HG03135 (cell line): ENCODE data around the gene EXT2.

Experiments
- ATAC-seq: cut with Tn5 transposase; IDR thresholded peaks from one replicate; pipeline ENCODE4 v1.9.1; 2021; ENCODE audit warnings: mild to moderate bottlenecking, moderate library complexity; ENCODE audit not compliant: unreplicated experiment

Gene EXT2

DNA sequence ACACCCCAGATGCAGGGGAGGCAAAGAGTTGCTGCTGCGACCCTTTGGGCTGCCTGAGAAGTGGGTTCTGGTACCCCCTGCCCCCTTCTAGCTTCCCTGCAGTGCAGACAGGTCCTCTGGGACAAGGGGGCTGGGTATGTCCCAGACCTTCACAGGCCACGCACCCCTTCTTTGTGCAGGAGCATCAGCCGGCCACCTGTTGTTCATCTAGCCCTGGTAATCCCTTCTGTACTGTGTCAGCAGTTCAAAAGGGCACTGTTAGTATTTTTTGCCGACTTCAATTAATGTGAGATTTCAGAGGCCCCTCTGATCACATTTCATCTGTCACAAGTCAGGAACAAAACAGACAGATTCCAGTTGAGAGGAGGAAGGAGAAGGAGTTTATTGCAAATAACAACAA lies 164.6 kb downstream of the EXT2 start:
- ATAC-seq, result no peak

DNA sequence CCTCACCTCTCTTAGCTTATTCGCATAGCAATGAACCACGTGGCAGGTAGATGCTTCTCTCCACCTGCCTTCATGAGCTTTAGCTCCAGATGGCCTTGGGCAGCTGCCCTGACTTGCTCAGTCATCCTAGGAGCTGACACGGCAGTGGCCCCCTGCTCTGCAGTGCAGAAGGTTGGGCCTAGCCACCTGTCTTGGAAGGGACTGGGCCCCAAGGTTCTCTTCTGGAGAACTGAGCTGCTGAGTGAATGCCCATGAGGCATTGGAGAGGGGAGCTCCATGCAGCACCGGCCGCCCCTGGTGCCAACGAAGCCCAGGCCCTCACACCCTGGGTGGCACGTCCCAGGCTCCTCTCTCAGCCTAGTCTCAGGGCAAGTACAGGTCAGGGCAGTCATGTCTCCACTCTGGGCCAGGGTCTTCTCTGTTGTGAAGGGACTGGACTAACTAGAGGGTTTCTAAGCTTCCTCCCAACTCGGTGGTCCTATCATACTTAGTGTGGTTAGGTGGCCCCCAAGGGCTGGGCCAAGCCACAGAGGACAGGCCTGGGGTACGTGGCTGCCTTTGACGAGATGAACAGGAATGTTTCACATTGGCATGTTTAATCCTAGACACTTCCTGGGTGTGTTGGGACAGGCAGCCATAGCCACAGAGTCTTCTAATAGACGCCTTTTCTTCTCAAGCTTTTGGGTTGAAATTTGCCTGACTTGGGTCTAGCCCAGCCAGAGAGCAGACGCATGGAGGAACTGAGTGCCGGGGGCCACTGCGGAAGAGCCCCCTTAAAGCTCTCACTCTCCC lies 166.5 kb downstream of the EXT2 start:
- ATAC-seq, result no peak

DNA sequence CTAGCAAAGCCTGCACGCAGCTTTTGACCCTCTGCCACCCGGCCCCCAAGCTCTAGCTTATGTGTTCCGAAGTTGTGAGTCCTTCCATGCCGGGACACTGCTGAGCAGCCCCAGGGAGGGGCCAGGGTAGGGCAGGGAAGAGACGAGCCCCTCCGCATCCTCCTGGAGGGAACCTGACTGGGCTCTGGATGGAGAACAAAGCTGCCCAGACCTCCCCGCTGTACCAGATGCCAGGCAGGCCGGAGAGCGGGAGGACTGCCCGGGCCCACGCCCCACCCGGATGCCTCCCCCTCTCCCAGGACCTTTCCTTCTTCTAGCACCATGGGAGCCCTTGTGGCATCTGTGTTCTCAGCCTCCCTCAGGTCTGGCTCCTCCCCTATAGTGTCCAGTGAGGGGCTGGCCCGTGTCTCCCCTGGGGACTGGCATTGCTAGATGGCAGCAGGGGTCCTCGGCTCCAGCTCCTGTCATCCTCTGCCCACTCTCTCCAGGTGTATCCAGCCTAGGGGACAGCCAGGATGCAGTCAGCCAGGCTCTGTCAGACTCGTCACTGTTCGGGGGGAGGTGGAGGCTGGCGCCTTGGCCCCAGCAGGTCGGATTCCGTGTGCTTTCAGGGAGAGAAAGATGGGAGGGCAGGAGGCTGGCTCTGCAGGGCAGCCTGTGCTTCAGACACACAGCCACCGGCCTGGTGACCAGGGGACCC lies 168.4 kb downstream of the EXT2 start:
- ATAC-seq, result no peak

DNA sequence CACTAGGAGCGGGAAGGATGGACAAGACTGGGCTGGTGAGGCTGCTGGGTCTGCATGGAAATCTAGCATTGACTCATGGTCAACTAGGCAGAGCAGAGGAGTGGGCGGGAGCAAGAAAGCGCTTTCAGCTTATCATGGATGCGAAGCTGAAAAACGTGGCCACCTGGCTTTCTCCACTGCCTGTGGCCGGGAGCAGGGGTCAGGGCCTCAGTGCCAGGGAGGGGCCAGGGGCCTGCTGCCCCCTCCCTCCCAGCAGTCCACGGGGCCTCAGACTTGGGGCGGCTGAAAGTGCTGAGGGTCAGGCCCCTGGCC lies 168.9 kb downstream of the EXT2 start:
- ATAC-seq, result no peak

DNA sequence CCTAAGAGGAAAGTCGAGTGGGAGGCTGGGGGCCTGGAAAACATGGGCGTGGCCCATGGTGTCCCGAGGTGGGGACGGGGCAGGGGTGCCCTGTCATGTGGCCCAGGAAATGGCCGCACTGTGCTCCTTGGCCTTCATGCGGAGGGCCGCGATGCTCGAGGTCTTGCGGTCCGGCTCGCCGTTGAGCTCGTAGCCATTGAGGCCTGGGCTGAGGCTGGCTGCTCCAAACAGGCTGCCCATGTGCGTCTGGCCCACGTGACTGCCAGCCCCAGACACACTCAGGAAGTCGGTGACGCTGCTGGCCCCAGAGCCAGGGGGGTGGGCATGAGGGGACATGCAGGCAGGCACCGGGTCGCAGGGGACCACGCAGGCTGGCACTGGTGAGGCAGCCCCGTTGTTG lies 169.3 kb downstream of the EXT2 start:
- ATAC-seq, result no peak

DNA sequence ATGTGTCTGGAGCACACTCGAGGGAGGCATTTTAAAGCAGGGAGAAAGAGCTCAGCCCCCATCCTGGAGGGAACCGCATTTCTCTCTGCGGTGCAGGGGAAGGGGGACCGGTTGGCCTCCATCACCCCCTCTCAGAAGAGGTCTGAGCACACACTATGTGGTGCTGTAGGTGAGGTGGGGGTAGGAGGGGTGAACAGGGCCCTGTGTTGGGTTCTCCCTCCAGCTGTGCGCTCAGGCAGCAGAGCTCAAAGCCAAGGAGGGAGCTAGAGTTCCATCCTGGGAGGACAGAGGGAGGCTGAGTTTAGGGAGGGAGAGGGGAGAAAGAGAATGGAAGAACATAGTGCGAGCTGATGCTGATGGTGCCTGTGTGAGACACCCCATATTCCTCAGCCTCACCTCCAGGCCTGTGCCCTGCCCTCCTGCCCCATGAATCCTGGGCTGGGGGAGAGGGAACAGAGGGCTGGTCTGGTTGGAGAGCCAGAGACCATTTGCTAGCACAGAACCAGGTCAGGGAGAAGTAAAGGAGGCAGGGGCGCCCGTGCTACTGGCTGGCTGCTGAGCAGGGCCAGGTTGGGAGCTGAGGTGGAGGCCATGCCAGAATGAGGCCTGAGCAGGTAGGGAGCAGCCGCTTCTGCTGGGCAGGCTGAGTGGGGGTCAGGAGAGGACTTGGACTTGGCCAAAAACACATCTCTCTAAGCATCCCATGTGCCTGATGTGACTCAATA lies 170.7 kb downstream of the EXT2 start:
- ATAC-seq, result no peak

DNA sequence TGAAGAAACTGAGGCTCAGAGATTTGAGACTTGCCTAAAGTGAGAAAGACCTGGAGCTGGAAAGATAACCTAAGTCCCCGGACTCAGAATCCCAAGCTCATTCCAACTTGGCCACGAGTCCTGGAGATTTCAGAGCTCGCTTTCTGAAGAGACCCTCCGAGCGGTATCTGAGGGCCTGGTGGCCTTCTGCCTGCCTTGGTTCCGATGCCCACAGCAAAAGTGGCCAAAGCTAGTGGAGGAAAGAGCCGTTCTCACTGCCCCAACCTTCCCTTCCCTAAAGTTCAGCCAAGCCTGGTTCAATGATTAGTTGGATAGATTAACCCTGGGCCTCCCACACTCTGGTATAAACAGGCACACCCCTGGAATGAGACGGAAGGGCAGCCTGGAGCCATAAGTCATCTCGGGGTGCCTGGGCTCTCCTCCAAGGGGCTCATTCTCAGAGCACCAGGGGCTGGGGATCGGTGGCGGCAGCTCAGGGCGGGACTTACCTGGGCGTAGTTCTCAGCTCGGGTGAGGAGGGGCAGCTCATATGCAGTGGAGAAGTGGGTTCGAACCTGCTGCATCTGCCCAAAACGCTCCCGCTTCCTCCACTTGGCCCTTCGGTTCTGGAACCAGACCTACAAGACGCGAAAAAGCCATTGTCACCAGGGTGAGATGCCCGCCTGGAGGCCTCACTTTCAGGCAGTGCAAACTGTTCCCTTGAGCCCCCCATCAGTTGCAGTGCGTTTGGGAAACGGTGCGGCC lies 171.7 kb downstream of the EXT2 start:
- ATAC-seq, result no peak

DNA sequence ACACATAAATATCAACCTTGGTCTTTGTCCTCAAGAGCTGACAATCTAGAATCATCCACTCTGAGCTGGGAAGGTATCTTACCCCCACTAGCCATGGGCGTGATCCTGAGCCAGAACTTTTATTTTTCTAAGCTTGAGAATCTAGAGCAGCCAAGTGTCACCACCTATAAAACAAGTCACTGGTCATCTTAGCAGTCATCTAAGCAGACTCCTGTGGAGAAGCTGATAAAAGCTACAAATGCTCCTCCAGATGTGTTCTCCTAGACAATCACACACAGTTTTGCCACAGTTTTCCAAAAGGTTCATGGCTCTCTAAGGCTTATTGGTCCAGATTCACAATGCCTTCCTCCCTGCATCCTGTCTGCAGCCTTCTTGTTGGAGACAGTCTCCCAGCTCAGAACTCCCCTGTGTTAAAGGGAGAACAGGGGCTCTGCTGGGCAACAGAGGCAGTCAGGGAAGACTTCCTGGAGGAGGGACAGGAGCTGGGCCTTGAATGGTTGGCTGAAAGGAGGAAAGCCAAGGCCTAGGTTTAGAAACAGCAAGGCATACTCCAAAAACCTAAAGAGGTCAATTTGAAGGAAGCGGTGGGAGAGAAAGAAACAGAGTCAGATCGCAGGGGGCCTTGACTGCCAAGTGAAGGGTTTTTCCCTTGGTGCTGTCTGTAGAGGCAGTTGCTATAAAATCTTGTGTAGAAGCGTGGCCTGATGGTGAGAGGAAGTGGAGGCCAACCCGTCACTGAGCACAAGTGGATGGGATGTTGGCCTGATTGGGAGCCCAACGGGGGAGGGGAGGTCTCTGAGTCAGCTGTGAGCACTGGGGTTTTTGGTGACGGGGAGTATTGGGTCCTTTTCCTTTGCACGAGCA lies 172.5 kb downstream of the EXT2 start:
- ATAC-seq, result no peak

DNA sequence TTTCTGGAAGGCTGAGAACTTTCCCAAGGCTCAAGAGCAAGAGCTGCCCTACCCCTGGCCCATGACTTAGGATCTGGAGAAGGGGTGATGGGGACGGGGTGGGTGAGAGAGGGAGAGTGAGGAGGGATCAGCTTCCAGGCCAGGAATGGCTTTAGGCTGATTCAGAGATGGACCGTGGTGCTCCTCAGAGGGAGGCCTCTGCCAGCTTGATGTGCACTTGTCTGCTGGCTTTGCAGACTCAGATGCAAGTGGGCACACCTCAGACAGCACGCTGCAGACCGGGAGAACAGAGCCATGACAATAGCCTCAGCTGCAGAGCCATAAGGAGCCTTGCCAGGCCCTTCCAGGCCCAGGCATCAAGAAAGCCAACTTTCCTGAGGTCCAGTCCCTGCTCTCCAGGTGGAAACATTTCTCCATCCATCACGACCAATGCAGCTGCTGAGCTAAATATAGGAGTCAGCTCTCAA lies 173.2 kb downstream of the EXT2 start:
- ATAC-seq, result no peak

DNA sequence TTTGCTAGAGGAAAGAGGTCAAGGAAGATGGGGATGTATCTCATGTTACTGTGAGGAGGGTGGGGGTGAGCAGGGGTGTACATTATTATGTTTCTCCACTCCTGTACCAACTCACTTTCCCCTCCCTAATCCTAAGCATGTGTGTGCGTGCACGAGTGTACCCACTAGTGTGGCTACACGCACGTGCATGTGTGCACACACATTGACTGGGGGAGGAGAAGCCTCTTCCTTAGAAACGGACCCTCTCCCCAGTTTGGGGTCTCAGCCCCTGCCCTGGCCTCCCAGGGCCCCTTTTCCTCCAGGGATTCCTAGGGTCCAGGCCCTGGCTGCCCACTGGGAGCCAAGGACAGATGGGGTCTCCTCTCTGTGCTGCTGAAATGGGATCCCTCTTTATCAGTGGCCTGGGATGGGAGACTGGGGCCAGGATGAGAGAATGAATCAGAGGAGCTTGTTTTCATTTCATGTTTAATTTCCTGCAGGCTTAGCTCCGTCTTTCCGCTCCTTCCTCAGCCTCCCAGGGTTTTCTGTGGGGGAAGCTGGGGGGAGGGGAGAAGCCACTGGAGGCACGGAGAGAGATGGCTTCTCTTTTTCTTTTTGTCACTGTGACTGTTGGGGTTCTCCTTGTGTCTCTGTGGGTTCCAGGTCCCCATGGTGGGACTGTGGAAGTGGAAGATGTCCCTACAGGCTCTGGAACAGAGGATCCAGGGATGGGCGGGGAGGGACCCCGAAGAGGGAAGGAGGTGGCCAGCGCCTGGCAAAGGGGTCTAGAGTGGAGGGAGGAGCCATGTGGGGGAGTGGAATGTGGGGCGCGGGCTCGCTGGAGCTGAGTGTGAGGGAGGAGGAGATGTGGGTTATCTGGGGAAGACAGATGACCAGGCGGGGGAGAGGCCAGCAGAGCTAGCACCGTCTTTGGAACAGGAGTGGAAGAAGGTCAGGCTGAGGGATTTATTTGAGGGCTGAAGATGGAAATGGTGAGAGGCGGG lies 174.2 kb downstream of the EXT2 start:
- ATAC-seq, result no peak

DNA sequence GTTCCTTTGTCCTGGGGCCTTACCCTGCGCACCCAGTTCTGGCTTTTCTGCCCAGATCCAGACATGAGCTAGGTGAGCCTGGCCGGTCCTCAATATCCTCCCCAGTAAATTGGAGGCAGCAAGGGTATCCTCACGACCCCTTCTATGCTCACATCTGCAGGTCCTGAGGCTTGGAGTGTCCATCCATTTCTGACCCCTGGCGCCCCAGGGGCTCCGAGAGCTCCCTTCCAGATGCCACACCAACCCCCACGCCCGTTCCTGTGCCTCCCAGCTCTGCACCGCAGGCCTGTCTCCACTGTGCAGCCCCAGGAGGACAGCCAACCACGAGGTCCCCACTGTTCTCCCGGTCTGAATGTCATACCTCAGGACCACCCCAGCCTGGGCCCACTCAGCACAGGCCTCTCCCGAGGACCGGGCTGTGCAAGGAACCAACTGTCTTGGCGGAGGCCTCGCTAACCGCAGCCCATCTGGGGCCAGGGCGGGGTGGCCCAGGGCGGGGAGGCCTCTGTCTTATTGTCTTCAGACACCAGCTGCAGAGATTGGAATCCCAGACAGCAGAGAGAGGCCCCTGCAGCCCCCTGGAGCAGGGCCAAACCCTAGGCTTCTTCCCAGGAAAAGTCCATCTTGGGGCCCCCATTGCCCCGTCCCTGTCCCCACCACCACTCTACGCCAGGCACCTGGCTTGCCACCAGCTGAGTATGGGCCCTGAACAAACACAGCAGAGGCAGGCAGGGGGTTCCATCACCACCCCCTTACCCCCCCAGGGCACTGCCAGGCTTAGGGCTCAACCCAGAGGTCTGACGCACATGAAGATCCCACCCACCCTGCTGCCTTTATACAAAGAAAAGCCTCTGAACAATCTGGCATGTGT lies 175.2 kb downstream of the EXT2 start:
- ATAC-seq, result no peak

DNA sequence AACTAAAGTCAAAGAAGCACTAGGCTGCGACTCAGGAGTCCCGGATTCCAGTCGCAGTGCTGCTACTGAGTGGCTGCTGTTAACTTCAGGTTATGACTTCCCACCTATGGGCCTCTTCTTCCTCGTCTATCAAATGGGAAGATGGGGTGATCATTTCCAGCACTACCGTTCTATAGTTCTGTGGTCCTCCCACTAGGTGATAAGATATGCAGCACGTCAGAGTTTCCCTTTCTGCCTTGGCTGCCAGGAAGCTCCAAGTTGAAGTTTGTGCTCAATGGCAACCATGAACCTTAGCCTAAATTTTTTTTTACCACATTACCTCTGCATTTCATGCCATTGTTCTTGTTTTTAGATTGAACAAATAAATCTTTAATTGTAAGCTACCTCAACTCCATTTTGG lies 175.8 kb downstream of the EXT2 start:
- no peak for ATAC-seq

DNA sequence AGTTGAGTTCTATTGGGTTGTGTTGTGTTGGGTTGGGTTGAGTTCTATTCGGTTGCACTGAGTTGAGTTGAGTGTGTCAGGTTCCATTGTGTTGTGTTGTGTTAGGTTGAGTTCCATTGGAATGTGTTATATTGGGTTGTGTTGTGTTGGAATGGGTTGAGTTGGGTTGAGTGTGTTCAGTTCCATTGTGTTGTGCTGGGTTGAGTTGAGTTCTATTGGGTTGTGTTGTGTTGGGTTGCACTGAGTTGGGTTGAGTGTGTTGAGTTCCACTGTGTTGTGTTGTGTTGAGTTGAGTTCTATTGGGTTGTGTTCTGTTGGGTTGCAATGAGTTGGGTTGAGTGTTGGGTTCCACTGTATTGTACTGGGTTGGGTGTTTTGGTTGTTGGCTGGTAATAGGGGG lies 178.9 kb downstream of the EXT2 start:
- ATAC-seq, result no peak

DNA sequence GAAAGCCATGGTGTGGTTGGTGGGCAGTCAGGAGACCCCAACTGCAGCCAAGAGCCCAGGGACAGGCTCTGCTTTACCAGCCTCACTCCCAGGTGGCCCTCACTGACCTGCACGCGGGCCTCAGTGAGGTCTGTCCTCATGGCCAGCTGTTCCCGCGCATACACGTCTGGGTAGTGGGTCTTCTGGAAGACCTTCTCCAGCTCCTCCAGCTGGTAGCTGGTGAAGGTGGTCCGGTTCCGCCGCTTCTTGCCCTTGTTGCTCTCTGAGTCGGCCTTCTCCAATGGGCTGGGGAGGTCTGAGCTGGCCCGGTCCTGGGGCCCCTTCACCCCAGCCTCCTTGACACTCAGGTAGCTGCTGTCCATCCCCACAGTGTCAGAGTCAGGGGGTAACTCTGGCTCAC lies 179.8 kb downstream of the EXT2 start:
- no peak for ATAC-seq

DNA sequence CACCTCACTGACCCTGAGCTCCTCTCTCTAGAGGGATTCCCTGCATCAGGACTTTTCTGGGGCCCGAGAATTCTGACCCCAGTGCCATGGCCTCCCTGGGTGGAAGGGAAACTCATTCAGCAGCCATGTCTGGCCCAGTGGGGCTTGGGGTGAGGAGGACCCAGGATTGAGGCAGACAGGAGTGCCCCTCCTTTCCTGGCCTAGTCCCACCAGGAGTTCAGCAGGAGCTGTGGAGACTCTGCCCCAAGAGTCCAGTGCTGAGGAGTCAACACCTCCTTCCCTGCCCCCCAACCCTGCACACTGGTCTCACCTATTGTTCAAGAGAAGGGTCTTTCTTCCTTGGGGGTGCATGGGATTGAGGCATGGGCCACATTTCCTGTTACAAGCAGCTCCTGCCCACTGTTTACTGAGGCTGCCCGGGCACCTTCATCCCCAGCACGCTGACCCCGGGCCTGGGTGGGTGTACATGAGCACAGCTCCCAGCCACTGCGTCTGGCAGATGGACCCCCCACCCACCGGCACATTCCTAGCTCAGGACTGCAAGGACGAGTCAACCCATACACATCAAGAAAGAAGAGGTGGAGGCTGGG lies 180.6 kb downstream of the EXT2 start:
- no peak for ATAC-seq

DNA sequence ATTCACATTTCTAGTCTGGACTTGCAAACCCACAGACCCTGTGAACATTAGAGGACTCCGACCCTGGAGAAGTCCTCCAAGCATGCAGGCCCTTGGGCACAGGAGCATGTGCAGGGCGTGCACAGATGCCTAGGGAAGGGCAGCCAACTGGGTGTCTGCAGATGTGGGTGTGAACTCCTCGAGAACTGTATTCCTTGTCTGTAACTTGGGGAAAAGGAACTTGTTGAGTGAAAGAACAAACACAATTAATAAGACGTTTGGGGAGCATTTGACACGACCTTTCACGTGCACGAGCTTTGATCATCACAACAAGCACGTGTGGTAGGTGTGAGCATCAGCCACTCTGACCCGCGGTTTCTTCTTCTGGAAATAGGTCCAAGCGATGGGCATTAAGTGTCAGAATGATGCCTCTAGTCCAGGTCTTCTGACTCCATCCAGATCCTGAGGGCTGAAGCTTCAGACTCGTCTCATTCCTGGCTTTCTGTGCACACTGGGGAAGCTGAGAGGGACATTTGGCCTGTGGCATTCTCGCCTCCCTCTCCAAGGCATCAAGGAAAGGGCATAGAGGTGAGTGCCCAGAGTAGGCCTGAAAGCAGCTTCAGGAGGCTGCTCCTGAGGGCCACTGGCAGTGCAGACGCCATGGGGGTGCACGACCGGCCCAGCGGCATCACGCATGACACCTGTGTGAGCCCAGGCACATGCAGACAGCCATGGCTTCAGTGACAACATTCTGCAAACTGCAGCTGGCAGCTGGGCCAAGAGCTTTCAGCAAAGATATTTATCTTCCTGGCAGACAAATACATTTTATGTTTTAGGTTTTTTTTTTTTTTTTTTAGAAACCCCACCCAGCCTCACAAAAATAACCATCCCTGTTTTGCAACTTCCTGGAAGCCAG lies 182.0 kb downstream of the EXT2 start:
- no peak for ATAC-seq

DNA sequence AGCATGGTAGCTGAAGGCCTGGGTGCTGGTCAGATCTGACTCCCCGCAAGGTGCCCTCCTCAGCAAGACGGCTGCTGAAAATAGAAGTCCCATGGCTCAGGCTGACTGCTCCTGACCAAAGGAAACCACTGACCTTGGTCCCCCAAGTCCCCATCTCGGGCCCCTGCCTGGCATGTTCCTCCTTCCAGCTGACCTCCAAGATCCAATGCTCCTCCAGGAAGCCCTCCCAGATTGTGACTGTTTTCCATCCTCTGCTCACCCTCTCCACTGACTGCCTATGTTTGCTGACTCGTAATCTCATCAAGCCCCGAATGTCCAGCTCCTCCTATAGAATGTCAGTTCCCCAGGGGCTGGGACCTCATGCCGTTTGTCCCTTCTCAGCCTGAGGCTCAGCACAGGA lies 184.0 kb downstream of the EXT2 start:
- no peak for ATAC-seq
